NK-92 treated with Interleukin-12 subunit alpha and Interleukin-12 subunit beta, amount 100 ng/mL, for 24 hours (cell line): ENCODE data around the gene PDE1C.
"Not testable (repeated sequence)": the region's sequence is repeated elsewhere in the genome, so short reads cannot be mapped to it uniquely, and the experiment has no call there.

Experiments used
- DNase-seq: peaks from one replicate; lab custom pipeline; 2025; lab: John Stamatoyannopoulos, UW

Gene PDE1C

GRCh38 chr7:31850066-31850465, 220.1 kb downstream of the PDE1C start:
- DNase-seq, result no peak

GRCh38 chr7:31835471-31835870, 234.7 kb downstream of the PDE1C start:
- no peak for DNase-seq

- DNase-seq, result not testable (repeated sequence)
Observed at GRCh38 chr7:31833625-31834024, 236.6 kb downstream of the PDE1C start.

- DNase-seq, result no peak
Observed at GRCh38 chr7:31828520-31828919, 241.7 kb downstream of the PDE1C start.

- no peak for DNase-seq
Observed at GRCh38 chr7:31825576-31825975, 244.6 kb downstream of the PDE1C start.

GRCh38 chr7:31819031-31819430, 251.2 kb downstream of the PDE1C start:
- DNase-seq, result no peak

- DNase-seq, result no peak
Observed at GRCh38 chr7:31816810-31817209, 253.4 kb downstream of the PDE1C start.

- DNase-seq, result no peak
Observed at GRCh38 chr7:31815796-31816195, 254.4 kb downstream of the PDE1C start.

GRCh38 chr7:31814187-31814586, 256.0 kb downstream of the PDE1C start:
- no peak for DNase-seq

- no peak for DNase-seq
Observed at GRCh38 chr7:31811650-31812461, 258.4 kb downstream of the PDE1C start.

- no peak for DNase-seq
Observed at GRCh38 chr7:31805209-31805818, 264.9 kb downstream of the PDE1C start.

- DNase-seq, result no peak
Observed at GRCh38 chr7:31796375-31796774, 273.8 kb downstream of the PDE1C start.

- DNase-seq, result no peak
Observed at GRCh38 chr7:31794851-31795344, 275.3 kb downstream of the PDE1C start.

GRCh38 chr7:31791881-31792280, 278.3 kb downstream of the PDE1C start:
- DNase-seq, result no peak

GRCh38 chr7:31788883-31789680, 281.1 kb downstream of the PDE1C start:
- DNase-seq, result no peak

GRCh38 chr7:31788445-31788844, 281.8 kb downstream of the PDE1C start:
- DNase-seq, result no peak

GRCh38 chr7:31786326-31786725, 283.9 kb downstream of the PDE1C start:
- DNase-seq, result no peak

- no peak for DNase-seq
Observed at GRCh38 chr7:31785101-31785500, 285.1 kb downstream of the PDE1C start.

- no peak for DNase-seq
Observed at GRCh38 chr7:31783221-31783620, 287.0 kb downstream of the PDE1C start.

- no peak for DNase-seq
Observed at GRCh38 chr7:31782411-31782991, 287.7 kb downstream of the PDE1C start.

GRCh38 chr7:31778296-31778695, 291.9 kb downstream of the PDE1C start:
- no peak for DNase-seq

- no peak for DNase-seq
Observed at GRCh38 chr7:31776616-31777015, 293.6 kb downstream of the PDE1C start.
